D721Med (cell line): Measurements from ENCODE around the gene FGD5.

ENCODE experiments used
- DNase-seq: peaks from one replicate; pipeline ENCODE4 v3.0.0; 2011; ENCODE audit warnings: low spot score; ENCODE audit not compliant: insufficient read length
- FAIRE-seq: peaks from 2 replicates; lab custom pipeline; 2011; peaks lifted over from hg19 to GRCh38; lab: Jason Lieb, UNC
- CTCF ChIP-seq: IDR thresholded peaks from 2 replicates; pipeline ENCODE4 v1.5.1; 2012; ENCODE audit warnings: mild to moderate bottlenecking, control low read depth; ENCODE audit not compliant: insufficient read depth; ENCODE audit errors: missing control alignments

FGD5 gene

GRCh38 chr3:14814411-14814871 is 4.3 kb upstream of the FGD5 start:
- FAIRE-seq: no peak
- TF ChIP-seq CTCF: no peak
- no peak for DNase-seq

GRCh38 chr3:14816359-14816758 is 2.4 kb upstream of the FGD5 start:
- DNase-seq (no peak), FAIRE-seq (no peak)
- no peak for TF ChIP-seq CTCF

- FAIRE-seq (no peak), DNase-seq (no peak)
- no peak for TF ChIP-seq CTCF
Measured at GRCh38 chr3:14819671-14820070, 909 bp downstream of the FGD5 start.

GRCh38 chr3:14820156-14820555 is 1.4 kb downstream of the FGD5 start:
- FAIRE-seq: no peak
- DNase-seq: no peak
- TF ChIP-seq CTCF: no peak

GRCh38 chr3:14821151-14821550 is 2.4 kb downstream of the FGD5 start:
- no peak for TF ChIP-seq CTCF
- DNase-seq: no peak
- FAIRE-seq: no peak

GRCh38 chr3:14822134-14822533 is 3.4 kb downstream of the FGD5 start:
- TF ChIP-seq CTCF: no peak
- FAIRE-seq (no peak), DNase-seq (no peak)

- no peak for FAIRE-seq
Measured at GRCh38 chr3:14822670-14823390, 4.1 kb downstream of the FGD5 start.

More at GRCh38 chr3:14822670-14823390, 4.1 kb downstream of the FGD5 start:
- TF ChIP-seq CTCF: no peak
- no peak for DNase-seq
